WTC11 (cell line): ENCODE measurements around the gene KRT23.

Experiments used
- CBFB ChIP-seq: sonication (generic); formaldehyde crosslinking; IDR thresholded peaks from 2 replicates; pipeline ENCODE4 v1.8.1; 2022; ENCODE audit warnings: mild to moderate bottlenecking, low read depth, missing genetic modification reagents
- CREB1 ChIP-seq: sonication (generic); formaldehyde crosslinking; IDR thresholded peaks from 2 replicates; pipeline ENCODE4 v1.8.0; 2023; ENCODE audit warnings: mild to moderate bottlenecking, missing genetic modification reagents
- CTCF ChIP-seq: fragments of 200-600 bp; IDR thresholded peaks from 2 replicates; pipeline ENCODE4 v1.8.0; 2022; ENCODE audit warnings: antibody characterized with exemption
- FOXK1 ChIP-seq: sonication (generic); formaldehyde crosslinking; IDR thresholded peaks from 2 replicates; pipeline ENCODE4 v1.8.0; 2022; ENCODE audit warnings: mild to moderate bottlenecking, moderate library complexity, missing genetic modification reagents
- FOXP1 ChIP-seq: sonication (generic); formaldehyde crosslinking; IDR thresholded peaks from 2 replicates; pipeline ENCODE4 v1.8.0; 2022; ENCODE audit warnings: missing genetic modification reagents, mild to moderate bottlenecking, moderate library complexity, borderline replicate concordance
- GABPB1 ChIP-seq: sonication (generic); formaldehyde crosslinking; IDR thresholded peaks from 2 replicates; pipeline ENCODE4 v1.8.1; 2023; ENCODE audit warnings: mild to moderate bottlenecking, missing genetic modification reagents
- HMGA2 ChIP-seq: fragments of 250-450 bp; sonication (Bioruptor Pico); IDR thresholded peaks from 2 replicates; pipeline ENCODE4 v1.4.0; 2021; ENCODE audit warnings: mild to moderate bottlenecking, moderate library complexity
- IRF2 ChIP-seq: sonication (generic); formaldehyde crosslinking; IDR thresholded peaks from 2 replicates; pipeline ENCODE4 v1.8.0; 2022; ENCODE audit warnings: low read depth, missing genetic modification reagents, borderline replicate concordance
- MYBL2 ChIP-seq: sonication (generic); formaldehyde crosslinking; IDR thresholded peaks from 2 replicates; pipeline ENCODE4 v1.8.1; 2023; ENCODE audit warnings: mild to moderate bottlenecking, moderate library complexity, missing genetic modification reagents
- NR2C2 ChIP-seq: sonication (generic); formaldehyde crosslinking; IDR thresholded peaks from 2 replicates; pipeline ENCODE4 v1.8.0; 2022; ENCODE audit warnings: mild to moderate bottlenecking, missing genetic modification reagents
- USF1 ChIP-seq: sonication (generic); formaldehyde crosslinking; IDR thresholded peaks from 2 replicates; pipeline ENCODE4 v1.8.0; 2022; ENCODE audit warnings: mild to moderate bottlenecking, missing genetic modification reagents
- USF2 ChIP-seq: sonication (generic); formaldehyde crosslinking; IDR thresholded peaks from 2 replicates; pipeline ENCODE4 v1.8.1; 2023; ENCODE audit warnings: mild to moderate bottlenecking, missing genetic modification reagents, moderate library complexity
- ZNF512 ChIP-seq: sonication (generic); formaldehyde crosslinking; IDR thresholded peaks from 2 replicates; pipeline ENCODE4 v1.8.1; 2022; ENCODE audit warnings: missing genetic modification reagents, borderline replicate concordance

- TF ChIP-seq NR2C2 (CRISPR knock-in tag) (no peak), CTCF (no peak), FOXK1 (no peak), MYBL2 (CRISPR knock-in tag) (no peak), CBFB (CRISPR knock-in tag) (no peak), USF2 (CRISPR knock-in tag) (no peak), GABPB1 (no peak), USF1 (no peak), CREB1 (no peak), ZNF512 (CRISPR knock-in tag) (no peak), IRF2 (CRISPR knock-in tag) (no peak), HMGA2 (CRISPR knock-in tag) (no peak), FOXP1 (CRISPR knock-in tag) (no peak)
Measured at GRCh38 chr17:40873255-40873654, 64.2 kb downstream of the KRT23 start.
